GM18870 (cell line): ENCODE results near the gene CHST11.
A peak's percentile ranks its signal among the peaks of the same experiment; 100 is the strongest.

Source experiments
- ATAC-seq: cut with Tn5 transposase; IDR thresholded peaks from one replicate; pipeline ENCODE4 v1.9.1; 2021; ENCODE audit warnings: moderate library complexity; ENCODE audit not compliant: unreplicated experiment

Gene CHST11

DNA sequence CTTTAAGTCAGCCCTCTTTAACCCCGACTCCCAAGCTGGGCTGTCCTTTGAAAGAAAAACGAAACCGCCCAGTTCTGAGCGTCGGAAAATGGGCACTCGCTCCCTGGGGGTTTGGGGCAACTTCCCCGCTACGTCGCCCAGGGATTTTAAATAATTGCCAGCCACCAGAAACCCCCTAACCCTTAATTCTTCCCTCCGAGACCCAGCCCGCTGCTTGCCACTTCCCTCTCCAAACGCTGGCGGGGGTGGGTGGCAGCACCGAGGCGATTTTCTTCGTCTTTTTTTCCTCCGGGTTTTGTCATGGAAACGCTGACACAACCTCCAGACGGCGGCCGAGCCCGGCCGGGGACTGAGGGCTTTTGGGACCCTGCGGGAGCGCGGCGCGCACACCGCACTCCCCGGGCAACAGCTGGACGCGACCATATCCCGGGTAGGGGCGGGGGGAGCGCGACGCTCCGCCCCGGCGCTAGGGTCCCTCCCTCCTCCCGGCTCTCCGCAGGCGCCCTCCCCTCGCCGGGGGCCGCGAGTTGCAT lies at the start of gene CHST11:
Gene CHST11, plus strand, starts transcription at position 532 of the 533 bp plus-strand sequence.
- peak; percentile 45 for ATAC-seq

- no peak for ATAC-seq
Measured at GRCh38 chr12:104407438-104407837, 49.3 kb upstream of the CHST11 start.

- ATAC-seq = no peak
Measured at GRCh38 chr12:104407922-104408321, 48.8 kb upstream of the CHST11 start.

DNA sequence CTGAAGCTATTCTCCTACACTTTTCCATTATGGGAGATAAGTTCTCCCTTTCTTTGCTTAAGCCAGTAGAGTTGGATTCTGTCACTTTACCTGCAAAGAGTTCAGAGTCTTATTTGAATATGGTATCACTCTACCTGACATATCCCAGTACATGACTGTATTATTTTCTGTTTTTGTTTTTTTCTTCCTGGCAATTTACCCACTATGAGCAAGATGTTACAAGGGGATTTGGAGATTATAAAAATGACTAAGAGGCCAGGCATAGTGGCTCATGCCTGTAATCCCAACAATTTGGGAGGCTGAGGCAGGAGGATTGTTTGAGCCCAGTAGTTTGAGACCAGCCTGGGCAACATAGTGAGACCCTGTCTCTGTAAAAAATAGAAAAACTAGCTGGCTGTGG lies 46.4 kb upstream of the CHST11 start:
- no peak for ATAC-seq

DNA sequence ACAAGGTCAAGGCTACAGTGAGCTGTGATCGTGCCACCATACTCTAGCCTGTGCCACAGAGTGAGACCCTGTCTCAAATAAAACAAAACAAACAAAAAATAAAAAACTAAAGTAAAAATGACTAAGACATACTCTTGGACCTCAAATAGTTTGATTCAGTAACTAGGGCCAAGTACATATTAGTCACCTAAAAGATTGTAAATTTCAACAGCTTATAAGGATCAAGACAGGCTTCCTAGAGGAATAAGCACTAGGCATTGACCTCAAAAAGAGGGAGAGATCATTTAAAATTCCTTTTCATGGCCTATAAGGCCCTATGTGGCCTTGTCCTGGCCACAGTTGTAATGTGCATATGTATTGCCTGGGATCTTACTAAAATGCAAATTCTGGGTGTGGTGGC lies 46.0 kb upstream of the CHST11 start:
- no peak for ATAC-seq

DNA sequence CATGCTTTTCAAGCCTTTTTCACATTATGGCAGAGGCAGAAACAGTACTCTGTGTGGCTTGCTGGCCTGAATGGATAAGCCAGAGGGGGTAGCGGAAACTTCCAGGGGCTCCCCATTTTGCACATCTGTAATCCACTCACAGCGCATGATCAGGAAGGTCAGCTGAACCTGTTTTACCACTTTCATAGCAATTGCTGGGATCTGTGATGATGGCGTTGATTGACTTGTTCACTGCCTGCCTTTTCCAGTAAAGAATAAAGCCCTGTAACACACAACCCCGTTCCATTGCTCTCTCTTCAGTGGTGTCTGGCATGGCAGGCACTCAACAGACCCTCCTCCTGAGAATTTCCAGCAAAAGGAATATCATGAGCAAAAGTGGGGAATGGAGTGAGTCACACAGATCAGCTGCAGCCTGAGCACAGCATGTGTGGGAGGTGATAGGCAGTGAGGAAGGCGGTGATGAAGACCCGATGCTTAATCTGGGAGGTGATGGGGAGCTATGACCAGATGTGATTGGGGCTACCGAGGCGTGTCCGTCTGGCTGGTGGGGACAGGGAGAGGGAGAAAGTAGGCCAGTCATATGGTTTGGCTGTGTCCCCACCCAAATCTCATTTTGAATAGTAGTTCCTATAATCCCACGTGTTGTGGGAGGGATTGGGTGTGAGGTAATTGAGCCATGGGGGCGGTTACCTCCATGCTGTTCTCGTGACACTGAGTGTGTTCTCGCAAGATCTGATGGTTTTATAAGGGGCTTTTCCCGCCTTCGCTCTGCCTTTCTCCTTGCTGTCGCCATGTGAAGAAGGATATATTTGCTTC lies 44.7 kb upstream of the CHST11 start:
- ATAC-seq = no peak

- no peak for ATAC-seq
Measured at GRCh38 chr12:104412681-104413080, 44.1 kb upstream of the CHST11 start.

GRCh38 chr12:104413330-104413729 lies 43.4 kb upstream of the CHST11 start:
- ATAC-seq = no peak

- no peak for ATAC-seq
Measured at GRCh38 chr12:104414581-104415341, 42.0 kb upstream of the CHST11 start.

DNA sequence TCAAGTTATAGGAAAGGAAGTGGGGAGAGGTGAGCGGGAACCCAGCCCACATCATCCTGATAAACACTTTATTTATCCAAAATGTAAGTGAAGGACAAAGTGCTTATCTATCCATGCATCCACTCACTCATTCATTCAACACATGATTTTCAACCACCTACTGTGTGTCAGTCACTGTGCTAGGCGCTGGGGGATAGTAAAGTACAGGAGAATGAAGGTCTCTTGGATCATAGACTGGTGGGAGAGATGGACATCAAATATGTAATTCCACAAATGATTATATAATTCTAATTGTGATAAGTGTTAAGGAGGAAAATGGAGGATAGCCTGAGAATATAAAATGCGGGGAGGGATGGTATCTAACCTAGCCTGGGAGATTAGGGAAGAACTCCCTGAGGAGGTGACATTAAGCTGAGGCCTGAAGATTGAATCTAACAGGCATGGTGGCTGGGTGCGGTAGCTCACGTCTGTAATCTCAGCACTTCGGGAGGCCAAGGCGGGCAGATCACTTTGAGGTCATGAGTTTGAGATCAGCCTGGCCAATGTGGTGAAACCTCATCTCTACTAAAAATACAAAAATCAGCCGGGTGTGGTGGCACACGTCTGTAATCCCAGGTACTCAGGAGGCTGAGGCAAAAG lies 41.3 kb upstream of the CHST11 start:
- no peak for ATAC-seq

DNA sequence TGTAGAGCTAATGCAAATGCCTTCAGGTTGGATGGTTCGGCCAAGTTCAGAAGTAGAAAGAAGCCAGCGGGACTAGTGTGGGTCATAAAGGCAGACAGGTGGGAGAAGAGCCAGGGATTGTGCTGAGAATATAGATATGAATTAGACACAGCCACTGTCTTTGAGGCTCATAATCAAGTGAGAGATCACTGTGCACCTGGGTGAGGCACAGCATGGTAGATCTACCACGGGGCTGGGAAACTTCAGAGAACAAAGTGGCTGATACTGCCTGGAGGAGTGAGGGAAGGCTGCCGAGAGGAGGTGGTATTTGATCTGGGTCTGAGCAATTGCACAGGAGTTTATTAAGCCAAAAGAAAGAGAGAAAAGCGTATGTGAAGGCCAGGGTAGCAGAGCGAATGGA lies 40.6 kb upstream of the CHST11 start:
- no peak for ATAC-seq

DNA sequence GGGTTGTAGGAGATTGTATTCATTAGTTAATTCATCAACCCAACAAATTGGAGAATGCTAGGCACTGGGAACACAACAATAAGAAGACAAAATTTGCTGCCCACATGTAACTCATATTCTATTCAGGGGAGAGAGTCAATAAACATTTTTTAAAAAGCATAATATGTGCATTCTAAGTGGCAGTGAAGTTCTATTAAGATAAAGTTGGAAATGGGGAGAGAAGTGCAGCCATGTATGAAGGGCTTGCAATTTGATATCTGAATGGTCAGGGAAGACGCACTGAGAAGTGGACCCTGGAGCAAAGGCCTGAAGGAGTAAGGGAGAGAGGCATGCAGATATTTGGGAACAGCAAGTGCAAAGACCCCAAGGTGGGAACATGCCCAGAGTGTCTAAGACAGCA lies 40.2 kb upstream of the CHST11 start:
- ATAC-seq = no peak

GRCh38 chr12:104419717-104420116 lies 37.0 kb upstream of the CHST11 start:
- ATAC-seq = no peak

- ATAC-seq = no peak
Measured at GRCh38 chr12:104420868-104421267, 35.9 kb upstream of the CHST11 start.

GRCh38 chr12:104421343-104421742 lies 35.4 kb upstream of the CHST11 start:
- ATAC-seq = no peak

GRCh38 chr12:104422441-104422840 lies 34.3 kb upstream of the CHST11 start:
- ATAC-seq = no peak

- ATAC-seq = no peak
Measured at GRCh38 chr12:104423273-104423672, 33.5 kb upstream of the CHST11 start.

GRCh38 chr12:104423809-104424208 lies 32.9 kb upstream of the CHST11 start:
- no peak for ATAC-seq

DNA sequence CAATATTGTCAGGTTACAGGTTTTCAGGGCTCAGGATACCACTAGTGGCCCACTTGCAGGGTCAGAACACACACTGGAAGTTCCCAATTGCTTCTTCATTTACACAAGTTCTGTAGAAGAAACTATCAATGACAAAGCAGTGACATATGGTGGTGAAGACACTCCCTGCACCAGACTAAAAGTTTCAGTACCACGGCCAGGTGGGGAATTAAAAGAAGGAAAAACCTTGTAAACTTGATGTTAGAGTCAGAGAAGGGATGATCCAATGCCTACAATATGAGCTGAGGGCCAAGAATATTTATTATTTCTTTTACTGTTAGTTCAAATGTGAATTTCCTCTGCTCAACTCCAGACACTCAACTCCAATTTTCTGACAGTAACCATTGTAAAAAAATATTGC lies 31.8 kb upstream of the CHST11 start:
- no peak for ATAC-seq

DNA sequence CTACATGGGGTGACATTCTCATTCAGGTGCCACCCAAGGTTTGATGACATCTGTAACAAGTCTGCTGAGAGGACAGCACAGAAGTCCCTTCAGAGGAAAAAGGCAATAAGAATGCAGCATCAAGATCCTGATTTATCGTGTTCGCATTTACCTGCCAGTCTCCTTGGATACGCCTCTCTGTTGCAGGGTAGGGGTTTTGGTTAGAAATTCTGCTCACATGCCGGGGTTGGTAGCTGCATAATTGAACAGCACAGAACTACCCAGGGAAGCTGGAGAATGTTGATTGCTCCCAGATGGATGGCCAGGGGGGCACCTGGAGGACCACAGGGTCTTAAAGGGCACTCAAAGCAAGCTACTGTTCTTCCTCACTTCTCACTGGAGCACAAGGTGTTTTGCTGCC lies 31.1 kb upstream of the CHST11 start:
- ATAC-seq = no peak

DNA sequence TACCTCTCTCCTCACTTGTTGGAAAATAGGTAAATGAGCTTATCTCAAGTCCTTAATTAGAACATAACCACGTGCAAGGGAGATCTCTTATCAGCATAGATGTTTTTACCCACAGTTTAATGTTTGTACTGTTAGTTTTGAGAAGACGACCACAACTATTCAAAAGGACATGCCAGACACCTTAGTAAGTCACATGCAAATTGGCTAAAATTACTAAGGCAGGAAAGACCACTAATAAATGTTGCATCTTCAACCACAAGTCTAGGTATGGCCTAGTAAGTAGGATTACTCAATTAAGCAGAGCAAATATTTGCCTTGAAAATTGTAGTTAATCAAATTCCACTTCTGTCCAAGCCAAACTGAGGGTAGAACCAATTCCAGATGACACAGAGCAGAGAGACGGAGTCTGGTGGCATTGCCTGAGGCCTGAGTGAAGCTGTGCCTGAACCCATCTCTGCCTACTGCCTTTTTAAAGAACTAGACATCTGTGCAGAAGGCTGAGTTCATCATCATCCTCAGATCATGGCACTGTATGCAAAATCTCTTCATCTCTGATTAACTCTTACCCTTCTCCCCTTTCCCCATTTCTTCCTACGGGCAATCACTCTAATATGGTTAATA lies 29.7 kb upstream of the CHST11 start:
- no peak for ATAC-seq
